Loucy (cell line): ENCODE measurements around the gene MPHOSPH6.
"Not testable (repeated sequence)": the region's sequence is repeated elsewhere in the genome, so short reads cannot be mapped to it uniquely, and the experiment has no call there.

Experiments
- H2AFZ ChIP-seq: fragments of 200-600 bp; sonication (generic); 2 replicates; pipeline ENCODE4 v1.6.0; 2016; ENCODE audit warnings: antibody characterized with exemption, mild to moderate bottlenecking, low read length, moderate library complexity
- H3F3A ChIP-seq: fragments of 200-600 bp; 2 replicates; pipeline ENCODE4 v1.6.0; 2016; ENCODE audit warnings: antibody characterized with exemption, low read depth, mild to moderate bottlenecking
- H3K27me3 ChIP-seq: fragments of 200-600 bp; sonication (generic); 2 replicates; pipeline ENCODE4 v1.6.1; 2014; ENCODE audit warnings: low read length, mild to moderate bottlenecking; ENCODE audit not compliant: insufficient read depth, poor library complexity, severe bottlenecking
- H3K36me3 ChIP-seq: fragments of 200-600 bp; sonication (generic); 2 replicates; pipeline ENCODE4 v1.6.1; 2016; ENCODE audit warnings: low read length; ENCODE audit not compliant: insufficient read depth
- H3K4me1 ChIP-seq: fragments of 200-600 bp; sonication (generic); 2 replicates; pipeline ENCODE4 v1.5.1; 2014; ENCODE audit warnings: low read length, mild to moderate bottlenecking; ENCODE audit not compliant: insufficient read depth, poor library complexity, severe bottlenecking
- H3K4me2 ChIP-seq: fragments of 200-600 bp; sonication (generic); 2 replicates; pipeline ENCODE4 v1.6.0; 2014; ENCODE audit warnings: antibody characterized with exemption, low read length, low read depth, mild to moderate bottlenecking; ENCODE audit not compliant: poor library complexity, severe bottlenecking
- H3K4me3 ChIP-seq: fragments of 200-600 bp; sonication (generic); 2 replicates; pipeline ENCODE4 v1.5.1; 2014; ENCODE audit warnings: low read length, mild to moderate bottlenecking, mixed read lengths; ENCODE audit not compliant: poor library complexity, severe bottlenecking
- H3K79me2 ChIP-seq: fragments of 200-600 bp; sonication (generic); 2 replicates; pipeline ENCODE4 v1.6.1; 2014; ENCODE audit warnings: low read length; ENCODE audit not compliant: insufficient read depth
- H3K9ac ChIP-seq: fragments of 200-600 bp; sonication (generic); 2 replicates; pipeline ENCODE4 v1.6.0; 2014; ENCODE audit warnings: mild to moderate bottlenecking, low read depth, low read length, moderate library complexity; ENCODE audit not compliant: poor library complexity, severe bottlenecking
- H3K9me2 ChIP-seq: fragments of 200-600 bp; sonication (generic); replicated peaks from 2 replicates; pipeline ENCODE4 v1.6.1; 2016; ENCODE audit warnings: low read depth, low read length, mixed read lengths
- H3K9me3 ChIP-seq: fragments of 200-600 bp; sonication (generic); 2 replicates; pipeline ENCODE4 v1.6.1; 2014; ENCODE audit warnings: mild to moderate bottlenecking, antibody characterized with exemption, low read length, low read depth; ENCODE audit not compliant: insufficient read depth
- H4K20me1 ChIP-seq: fragments of 200-600 bp; sonication (generic); 2 replicates; pipeline ENCODE4 v1.6.0; 2014; ENCODE audit warnings: antibody characterized with exemption, low read length, mild to moderate bottlenecking; ENCODE audit not compliant: insufficient read depth, poor library complexity, severe bottlenecking
- EZH2phosphoT487 ChIP-seq: fragments of 200-600 bp; IDR thresholded peaks from 2 replicates; pipeline ENCODE4 v1.6.1; 2018; ENCODE audit warnings: antibody characterized with exemption, mild to moderate bottlenecking, moderate library complexity, borderline replicate concordance
- TF ChIP-seq, protein P1 (sequence below): fragments of 200-600 bp; sonication (generic); conservative IDR thresholded peaks from 2 replicates; pipeline ENCODE4 v1.5.1; 2014; ENCODE audit warnings: mild to moderate bottlenecking, antibody characterized with exemption, low read length

Gene MPHOSPH6

DNA sequence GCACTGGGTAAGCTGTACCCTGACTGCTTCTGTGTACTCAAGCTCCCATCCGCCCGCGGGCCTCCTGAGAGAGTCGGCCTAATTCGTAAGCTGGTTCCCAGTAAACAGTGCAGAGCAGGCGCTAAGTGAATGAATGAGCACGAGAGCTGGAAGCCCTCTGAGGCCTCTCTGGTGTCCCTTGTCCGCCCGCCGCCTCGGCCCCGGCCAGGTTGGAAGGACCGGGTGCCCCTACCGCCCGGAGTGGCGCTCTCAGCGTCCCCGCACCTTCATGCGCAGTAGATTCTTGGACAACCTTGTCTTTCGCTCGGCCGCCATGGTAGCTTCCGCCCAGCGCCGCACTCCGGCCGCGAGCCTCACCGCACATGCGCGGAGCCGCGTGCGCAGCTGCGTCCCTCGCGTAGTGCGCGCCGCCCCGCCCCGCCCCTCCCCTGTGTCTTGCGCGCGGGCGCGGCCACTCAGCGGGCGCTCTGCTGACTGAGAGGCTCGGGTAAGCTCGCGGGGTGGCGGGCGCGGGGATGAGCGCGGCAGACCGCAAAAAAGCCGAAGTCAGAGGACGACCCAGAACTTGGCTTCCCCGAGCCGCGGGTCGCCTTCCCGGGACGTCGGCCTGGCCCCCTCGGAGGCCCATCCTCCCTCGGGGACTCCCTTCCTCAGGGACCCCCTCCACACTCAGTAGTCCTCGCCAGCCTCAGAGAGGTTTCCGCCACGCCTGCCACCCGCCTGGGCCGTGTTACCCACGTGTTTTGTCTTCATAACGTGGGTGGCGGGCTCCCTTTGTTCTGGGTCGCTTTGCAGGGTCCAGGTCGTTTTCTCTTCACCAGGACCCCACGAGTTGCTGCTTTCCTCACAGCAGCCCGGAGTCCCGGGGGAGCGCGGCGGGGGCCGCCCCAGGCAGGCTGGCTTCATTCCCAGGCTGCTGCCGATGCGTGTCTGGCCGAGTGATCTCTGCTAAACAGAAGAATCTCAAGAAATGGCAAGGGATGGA lies at the start of gene MPHOSPH6:
Gene MPHOSPH6, minus strand, starts transcription at position 364 of the 985 bp plus-strand sequence. Its CDS starts 49 bp downstream, at position 315.
- TF ChIP-seq, protein P1, sequence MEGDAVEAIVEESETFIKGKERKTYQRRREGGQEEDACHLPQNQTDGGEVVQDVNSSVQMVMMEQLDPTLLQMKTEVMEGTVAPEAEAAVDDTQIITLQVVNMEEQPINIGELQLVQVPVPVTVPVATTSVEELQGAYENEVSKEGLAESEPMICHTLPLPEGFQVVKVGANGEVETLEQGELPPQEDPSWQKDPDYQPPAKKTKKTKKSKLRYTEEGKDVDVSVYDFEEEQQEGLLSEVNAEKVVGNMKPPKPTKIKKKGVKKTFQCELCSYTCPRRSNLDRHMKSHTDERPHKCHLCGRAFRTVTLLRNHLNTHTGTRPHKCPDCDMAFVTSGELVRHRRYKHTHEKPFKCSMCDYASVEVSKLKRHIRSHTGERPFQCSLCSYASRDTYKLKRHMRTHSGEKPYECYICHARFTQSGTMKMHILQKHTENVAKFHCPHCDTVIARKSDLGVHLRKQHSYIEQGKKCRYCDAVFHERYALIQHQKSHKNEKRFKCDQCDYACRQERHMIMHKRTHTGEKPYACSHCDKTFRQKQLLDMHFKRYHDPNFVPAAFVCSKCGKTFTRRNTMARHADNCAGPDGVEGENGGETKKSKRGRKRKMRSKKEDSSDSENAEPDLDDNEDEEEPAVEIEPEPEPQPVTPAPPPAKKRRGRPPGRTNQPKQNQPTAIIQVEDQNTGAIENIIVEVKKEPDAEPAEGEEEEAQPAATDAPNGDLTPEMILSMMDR = no peak
- no peak for TF ChIP-seq EZH2phosphoT487
- Histone ChIP-seq H4K20me1 (no peaks in the 10 kb centered on the region), H3K79me2 (peaks cover 25% of the 10 kb centered on the region), H3K9me2 (no peaks in the 10 kb centered on the region), H3K27me3 (peaks cover 33% of the 10 kb centered on the region), H3K9me3 (no peaks in the 10 kb centered on the region), H3K4me1 (peaks cover 20% of the 10 kb centered on the region), H3F3A (no peaks in the 10 kb centered on the region), H3K9ac (peak within 1 kb of the TSS; percentile 77), H3K36me3 (no peaks in the 10 kb centered on the region), H3K4me3 (peak within 1 kb of the TSS; percentile 93), H3K4me2 (peak within 1 kb of the TSS; percentile 94), H2AFZ (peak within 1 kb of the TSS; percentile 100)

- Histone ChIP-seq H3K79me2 (no peaks in the 10 kb centered on the region), H2AFZ (no peak overlapping the region), H3K36me3 (no peaks in the 10 kb centered on the region), H3F3A (no peaks in the 10 kb centered on the region), H3K9ac (no peak overlapping the region), H3K4me1 (no peaks in the 10 kb centered on the region), H3K27me3 (no peaks in the 10 kb centered on the region), H3K4me2 (no peak overlapping the region), H3K9me3 (no peaks in the 10 kb centered on the region), H3K4me3 (no peak overlapping the region), H4K20me1 (no peaks in the 10 kb centered on the region), H3K9me2 (no peaks in the 10 kb centered on the region)
- TF ChIP-seq EZH2phosphoT487 = no peak
- TF ChIP-seq, protein P1 = no peak
Observed at GRCh38 chr16:82219298-82219697, 49.3 kb upstream of the MPHOSPH6 start.

- not testable (repeated sequence) for H3K4me2 ChIP-seq, H3K27me3 ChIP-seq, H3K79me2 ChIP-seq, H3K36me3 ChIP-seq, H3K4me1 ChIP-seq, H2AFZ ChIP-seq, H3K4me3 ChIP-seq, H3K9me3 ChIP-seq, H4K20me1 ChIP-seq, H3K9me2 ChIP-seq, H3K9ac ChIP-seq, H3F3A ChIP-seq
Observed at GRCh38 chr16:82209314-82209713, 39.3 kb upstream of the MPHOSPH6 start.
